Measurements from ENCODE around the gene CDH20. TPM values are rescaled to one million over a fixed set of nuclear protein-coding genes. Genes with fewer than 3 reads are reported as not detected.

Gene CDH20
- total RNA-seq, 1 experiment from 2014 or later = not detected

DNA sequence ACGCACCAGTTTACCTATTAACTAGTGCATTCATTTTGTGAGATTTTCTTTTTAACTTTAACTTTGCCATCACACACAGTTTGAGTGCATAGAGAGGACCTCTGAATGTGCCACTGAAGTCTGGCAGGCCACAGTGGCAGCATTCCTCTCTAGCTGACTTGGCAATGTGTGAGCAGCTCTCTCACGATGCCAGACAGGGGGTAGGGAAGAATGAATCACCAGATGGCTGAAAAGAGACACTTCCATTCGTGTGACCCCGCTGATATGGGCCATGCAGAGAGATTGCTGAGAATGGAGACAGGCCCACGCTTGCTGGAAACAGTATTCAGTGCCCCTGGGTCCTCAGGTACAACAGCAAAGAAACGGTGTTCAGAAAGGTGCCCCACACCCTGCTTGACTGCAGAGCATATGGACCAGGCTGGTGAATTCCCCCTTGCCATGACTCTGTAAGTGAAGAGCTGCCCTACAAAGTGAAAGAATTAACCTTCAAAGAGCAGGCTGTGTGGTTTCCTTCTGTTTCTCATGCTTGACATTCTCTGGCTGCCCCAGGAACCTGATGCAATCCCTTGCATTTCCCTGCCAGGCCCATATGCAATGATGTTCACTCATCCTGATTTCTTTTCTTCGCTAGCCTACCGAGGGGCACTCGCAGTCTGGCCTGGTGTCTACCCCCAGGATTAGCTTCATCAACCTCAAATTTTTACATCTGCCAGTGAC is 236.1 kb downstream of the CDH20 start:
- H3F3A ChIP-seq (ENCODE audit: low read length, unreplicated experiment) = no peaks in the 10 kb centered on the region
- no TSS peak for BruUV-seq (replicated peaks)
- 0 out of 2 replicates have a peak, but pooled peaks cover 6% of the 10 kb centered on the region for H3K4me1 ChIP-seq (ENCODE audit: insufficient read depth, low read length)
- no peak overlapping the region for H2AFZ ChIP-seq (ENCODE audit: low read length)
- peak overlapping the region; percentile 23; the same call in 1 of the 2 replicates for H3K4me2 ChIP-seq (ENCODE audit: low read length)
- H3K9me3 ChIP-seq (ENCODE audit: low read length) = no peaks in the 10 kb centered on the region
- no peaks in the 10 kb centered on the region for H3K36me3 ChIP-seq (ENCODE audit: low read depth, low read length)
- H3K4me3 ChIP-seq (ENCODE audit: low read length) = no peak overlapping the region
- ATAC-seq = peak; percentile 33
- TF ChIP-seq EZH2phosphoT487 (IDR thresholded peaks at IDR 0.05; ENCODE audit: borderline replicate concordance, low read length) = no peak
- TF ChIP-seq, protein P1, sequence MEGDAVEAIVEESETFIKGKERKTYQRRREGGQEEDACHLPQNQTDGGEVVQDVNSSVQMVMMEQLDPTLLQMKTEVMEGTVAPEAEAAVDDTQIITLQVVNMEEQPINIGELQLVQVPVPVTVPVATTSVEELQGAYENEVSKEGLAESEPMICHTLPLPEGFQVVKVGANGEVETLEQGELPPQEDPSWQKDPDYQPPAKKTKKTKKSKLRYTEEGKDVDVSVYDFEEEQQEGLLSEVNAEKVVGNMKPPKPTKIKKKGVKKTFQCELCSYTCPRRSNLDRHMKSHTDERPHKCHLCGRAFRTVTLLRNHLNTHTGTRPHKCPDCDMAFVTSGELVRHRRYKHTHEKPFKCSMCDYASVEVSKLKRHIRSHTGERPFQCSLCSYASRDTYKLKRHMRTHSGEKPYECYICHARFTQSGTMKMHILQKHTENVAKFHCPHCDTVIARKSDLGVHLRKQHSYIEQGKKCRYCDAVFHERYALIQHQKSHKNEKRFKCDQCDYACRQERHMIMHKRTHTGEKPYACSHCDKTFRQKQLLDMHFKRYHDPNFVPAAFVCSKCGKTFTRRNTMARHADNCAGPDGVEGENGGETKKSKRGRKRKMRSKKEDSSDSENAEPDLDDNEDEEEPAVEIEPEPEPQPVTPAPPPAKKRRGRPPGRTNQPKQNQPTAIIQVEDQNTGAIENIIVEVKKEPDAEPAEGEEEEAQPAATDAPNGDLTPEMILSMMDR (conservative IDR thresholded peaks at IDR 0.05; ENCODE audit: low read depth, low read length) = no peak
- no peak for TF ChIP-seq EZH2 (IDR thresholded peaks at IDR 0.05; ENCODE audit: low read length, unreplicated experiment)
- CTCF ChIA-PET = no interaction called here
- no peaks in the 10 kb centered on the region for H3K79me2 ChIP-seq (ENCODE audit: low read length)
- H3K27me3 ChIP-seq (ENCODE audit: low read length) = 0 out of 2 replicates have a peak, but pooled peaks cover 3% of the 10 kb centered on the region
- no peak overlapping the region for H3K27ac ChIP-seq (ENCODE audit: low read length)
- H3K9me2 ChIP-seq (replicated peaks; ENCODE audit: low read length) = no peaks in the 10 kb centered on the region
- POLR2A ChIA-PET (ENCODE audit: unreplicated experiment) = no interaction called here
- peak; percentile 58 for DNase-seq
- H4K20me1 ChIP-seq (ENCODE audit: low read length) = no peaks in the 10 kb centered on the region
- no peak overlapping the region for H3K9ac ChIP-seq (ENCODE audit: low read length)
- intact Hi-C loops (cut with micrococcal nuclease) = no loop called here

DNA sequence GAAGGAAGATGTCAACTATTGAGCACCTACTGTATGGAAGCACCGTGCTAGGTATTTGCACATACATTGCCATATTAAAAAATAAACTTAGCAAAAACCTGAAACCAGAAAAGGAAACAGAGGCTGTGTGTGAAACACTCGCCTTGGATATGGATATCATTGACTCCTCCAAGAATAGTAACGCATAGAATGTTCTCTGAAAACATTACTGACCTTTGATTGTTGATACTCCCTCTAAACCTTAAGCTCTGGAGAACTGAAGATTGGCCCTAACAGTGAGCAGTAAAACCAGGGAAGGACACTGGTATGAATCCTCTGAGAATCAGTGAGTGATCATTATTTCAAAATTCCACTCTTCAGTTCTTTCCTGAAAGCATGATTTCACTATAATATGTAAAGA is 236.8 kb downstream of the CDH20 start:
- no peak for ATAC-seq
- Histone ChIP-seq H3K9ac (ENCODE audit: low read length) (no peak overlapping the region), H3K9me2 (replicated peaks; ENCODE audit: low read length) (no peaks in the 10 kb centered on the region), H3K4me2 (ENCODE audit: low read length) (no peak overlapping the region), H3K36me3 (ENCODE audit: low read depth, low read length) (no peaks in the 10 kb centered on the region), H3K27ac (ENCODE audit: low read length) (no peak overlapping the region), H3K79me2 (ENCODE audit: low read length) (no peaks in the 10 kb centered on the region), H3F3A (ENCODE audit: low read length, unreplicated experiment) (no peaks in the 10 kb centered on the region), H3K4me3 (ENCODE audit: low read length) (no peak overlapping the region), H4K20me1 (ENCODE audit: low read length) (no peaks in the 10 kb centered on the region), H3K4me1 (ENCODE audit: insufficient read depth, low read length) (0 out of 2 replicates have a peak, but pooled peaks cover 6% of the 10 kb centered on the region), H2AFZ (ENCODE audit: low read length) (no peak overlapping the region), H3K27me3 (ENCODE audit: low read length) (0 out of 2 replicates have a peak, but pooled peaks cover 3% of the 10 kb centered on the region), H3K9me3 (ENCODE audit: low read length) (no peaks in the 10 kb centered on the region)
- ChIA-PET POLR2A (ENCODE audit: unreplicated experiment) (no interaction called here), CTCF (no interaction called here)
- no TSS peak for BruUV-seq (replicated peaks)
- TF ChIP-seq EZH2 (IDR thresholded peaks at IDR 0.05; ENCODE audit: low read length, unreplicated experiment) = no peak
- no peak for TF ChIP-seq EZH2phosphoT487 (IDR thresholded peaks at IDR 0.05; ENCODE audit: borderline replicate concordance, low read length)
- TF ChIP-seq, protein P1 (conservative IDR thresholded peaks at IDR 0.05; ENCODE audit: low read depth, low read length) = no peak
- intact Hi-C loops (cut with micrococcal nuclease) = no loop called here
- no peak for DNase-seq

DNA sequence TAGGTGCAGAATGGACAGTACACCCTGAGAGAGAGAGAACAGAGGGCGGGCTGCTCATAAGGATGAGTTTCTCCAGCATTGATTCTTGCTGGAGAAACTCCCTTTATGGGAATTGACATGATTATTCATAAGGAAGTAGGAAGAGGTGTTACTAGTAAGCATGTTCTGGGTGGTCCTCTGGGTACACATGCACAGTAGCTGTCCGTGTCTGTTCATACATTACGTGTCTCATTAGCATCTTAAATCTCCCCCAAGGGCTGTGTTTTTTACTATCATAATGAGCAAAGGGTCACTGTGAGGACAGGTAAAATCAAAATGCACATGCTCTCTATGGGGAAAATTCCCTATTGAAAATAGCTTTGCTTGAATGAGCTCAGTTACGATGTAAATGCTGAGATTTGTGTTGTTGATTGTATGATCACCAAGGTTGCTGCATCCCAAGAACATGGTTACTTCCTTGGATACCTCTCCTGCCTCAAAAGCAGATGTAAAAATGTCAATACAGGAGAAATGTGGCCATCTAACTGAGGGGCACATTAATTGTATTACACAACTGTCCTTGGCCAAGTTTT is 238.9 kb downstream of the CDH20 start:
- TF ChIP-seq, protein P1 (conservative IDR thresholded peaks at IDR 0.05; ENCODE audit: low read depth, low read length) = no peak
- no peak for TF ChIP-seq EZH2phosphoT487 (IDR thresholded peaks at IDR 0.05; ENCODE audit: borderline replicate concordance, low read length)
- TF ChIP-seq EZH2 (IDR thresholded peaks at IDR 0.05; ENCODE audit: low read length, unreplicated experiment) = no peak
- Histone ChIP-seq H3K27me3 (ENCODE audit: low read length) (peaks cover 10% of the 10 kb centered on the region; the same call in 1 of the 2 replicates), H3K9me3 (ENCODE audit: low read length) (no peaks in the 10 kb centered on the region), H4K20me1 (ENCODE audit: low read length) (no peaks in the 10 kb centered on the region), H3K27ac (ENCODE audit: low read length) (no peak overlapping the region), H3K4me2 (ENCODE audit: low read length) (no peak overlapping the region), H2AFZ (ENCODE audit: low read length) (no peak overlapping the region), H3K4me1 (ENCODE audit: insufficient read depth, low read length) (0 out of 2 replicates have a peak, but pooled peaks cover 6% of the 10 kb centered on the region), H3K9ac (ENCODE audit: low read length) (no peak overlapping the region), H3K79me2 (ENCODE audit: low read length) (no peaks in the 10 kb centered on the region), H3K9me2 (replicated peaks; ENCODE audit: low read length) (no peaks in the 10 kb centered on the region), H3K36me3 (ENCODE audit: low read depth, low read length) (no peaks in the 10 kb centered on the region), H3K4me3 (ENCODE audit: low read length) (no peak overlapping the region), H3F3A (ENCODE audit: low read length, unreplicated experiment) (no peaks in the 10 kb centered on the region)
- intact Hi-C loops (cut with micrococcal nuclease) = no loop called here
- no TSS peak for BruUV-seq (replicated peaks)
- CTCF ChIA-PET = no interaction called here
- DNase-seq (no peak), ATAC-seq (no peak)
- POLR2A ChIA-PET (ENCODE audit: unreplicated experiment) = no interaction called here
